Cardiac atrium fibroblast (primary cell): ENCODE measurements around the gene CCN2. TPM values are rescaled to one million over a fixed set of nuclear protein-coding genes. Genes with fewer than 3 reads are reported as not detected.

ENCODE experiments used
- total RNA-seq: library from RNA; depleted of rRNA; stranded (reverse); fragments of >200 nt; gene quantifications from 2 replicates; pipeline ENCODE4 v1.2.3, GENCODE V29; 2015

Gene CCN2
- 511 and 668 TPM in 2 replicates for total RNA-seq

GRCh38 chr6:131950767-131951575 is at the start of gene CCN2:
Gene CCN2, minus strand, starts transcription at chr6:131951372. Its CDS starts 200 bp downstream, at chr6:131951172.

Other genes starting within 250 kb of the CCN2 start
- not detected in 2 replicates for gene OR2A4, start 250.0 kb downstream of the CCN2 start, total RNA-seq
- not detected in 2 replicates for gene CTAGE9, start 240.4 kb downstream of the CCN2 start, total RNA-seq
- 0.81 and 1.6 TPM in 2 replicates for gene ENPP1, start 143.4 kb downstream of the CCN2 start, total RNA-seq